Thoracic aorta (tissue), 2 donors: Measurements from ENCODE around the gene ADGRB2. TPM values are rescaled to one million over a fixed set of nuclear protein-coding genes. Genes with fewer than 3 reads are reported as not detected.

Experiments used
- ATAC-seq: fragments of 150-250 bp; one replicate; pipeline ENCODE4 v1.8.0; 2017; ENCODE audit warnings: low read depth; ENCODE audit not compliant: insufficient number of reproducible peaks, low FRiP score
- DNase-seq: peaks from one replicate; pipeline ENCODE4 v3.0.0-alpha.2; 2020; ENCODE audit warnings: low spot score
- H3K27ac ChIP-seq, 2 donors: fragments of 200-600 bp; sonication (generic); 1 replicate in 1 of 2; 2 replicates in 1 of 2; pipeline ENCODE4 v1.5.1; 2016; ENCODE audit warnings: mild to moderate bottlenecking in 2 of 2, moderate library complexity in 2 of 2
- H3K27me3 ChIP-seq: fragments of 200-600 bp; sonication (generic); replicated peaks from 2 replicates; pipeline ENCODE4 v1.6.0; 2016; ENCODE audit warnings: mild to moderate bottlenecking; ENCODE audit not compliant: insufficient read depth
- H3K36me3 ChIP-seq: fragments of 200-600 bp; sonication (generic); one replicate; pipeline ENCODE4 v1.5.1; 2016
- H3K4me1 ChIP-seq, 2 donors: fragments of 200-600 bp; sonication (generic); 1 replicate in 1 of 2; 2 replicates in 1 of 2; pipeline versions ENCODE4 v1.5.1 to v1.6.0; 2016; ENCODE audit warnings: low read depth in 2 of 2, mild to moderate bottlenecking in 1 of 2; ENCODE audit not compliant: control insufficient read depth in 1 of 2
- H3K4me3 ChIP-seq: fragments of 200-600 bp; sonication (generic); 2 replicates; pipeline ENCODE4 v1.5.1; 2016; ENCODE audit warnings: mild to moderate bottlenecking
- H3K9me3 ChIP-seq: fragments of 200-600 bp; sonication (generic); 2 replicates; pipeline ENCODE4 v1.5.1; 2016
- CTCF ChIP-seq: fragments of 200-600 bp; sonication (generic); IDR thresholded peaks from one replicate; pipeline ENCODE4 v1.5.1; 2019; ENCODE audit warnings: antibody characterized with exemption
- total RNA-seq, 2 donors: library from RNA; depleted of rRNA; stranded (reverse); fragments of >200 nt; gene quantifications; one replicate each; pipeline versions ENCODE4 v1.1.0 to v1.2.3, GENCODE V29; 2016

Gene ADGRB2
- total RNA-seq, 2 donors from 2014 or later, result 1.5 TPM

GRCh38 chr1:31776516-31776915 is 12.4 kb upstream of the ADGRB2 start:
- no peak for DNase-seq
- TF ChIP-seq CTCF, result no peak
- Histone ChIP-seq H3K4me3 (no peak overlapping the region), H3K4me1 (peaks cover 7 to 14% of the 10 kb centered on the region in 2 donors), H3K27ac (no peak overlapping the region), H3K9me3 (no peaks in the 10 kb centered on the region), H3K36me3 (no peaks in the 10 kb centered on the region), H3K27me3 (no peaks in the 10 kb centered on the region)
- ATAC-seq, result no peak

DNA sequence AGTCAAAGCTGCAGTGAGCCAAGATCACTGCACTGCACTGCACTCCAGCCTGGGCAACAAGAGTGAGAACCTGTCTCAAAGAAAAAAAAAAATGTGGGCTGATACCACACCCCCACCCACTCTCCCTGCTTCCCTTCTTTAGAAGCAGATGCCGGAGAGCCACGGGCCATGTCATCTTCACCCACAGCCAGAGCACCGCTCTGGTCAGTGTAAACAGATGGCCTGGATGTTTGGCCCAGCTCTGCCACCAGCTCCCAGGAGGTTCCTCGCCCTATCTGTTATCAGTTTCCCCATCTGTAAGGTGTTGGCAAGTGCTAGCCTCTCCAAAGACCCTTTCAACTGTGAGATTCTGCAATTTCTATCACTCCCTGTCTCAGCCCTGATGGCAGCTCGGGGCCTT is 11.9 kb upstream of the ADGRB2 start:
- Histone ChIP-seq H3K36me3 (no peaks in the 10 kb centered on the region), H3K9me3 (no peaks in the 10 kb centered on the region), H3K4me3 (no peak overlapping the region), H3K27ac (no peak overlapping the region), H3K27me3 (no peaks in the 10 kb centered on the region), H3K4me1 (peaks cover 7 to 14% of the 10 kb centered on the region in 2 donors)
- ATAC-seq, result no peak
- no peak for DNase-seq
- no peak for TF ChIP-seq CTCF

GRCh38 chr1:31775210-31775999 is 11.3 kb upstream of the ADGRB2 start:
- Histone ChIP-seq H3K4me3 (no peak overlapping the region), H3K27ac (no peak overlapping the region), H3K36me3 (no peaks in the 10 kb centered on the region), H3K9me3 (no peaks in the 10 kb centered on the region), H3K27me3 (no peaks in the 10 kb centered on the region), H3K4me1 (peaks cover 7 to 14% of the 10 kb centered on the region in 2 donors)
- DNase-seq, result no peak
- no peak for TF ChIP-seq CTCF
- no peak for ATAC-seq

GRCh38 chr1:31774495-31774894 is 10.4 kb upstream of the ADGRB2 start:
- Histone ChIP-seq H3K36me3 (no peaks in the 10 kb centered on the region), H3K4me1 (peaks cover 7 to 14% of the 10 kb centered on the region in 2 donors), H3K27ac (no peak overlapping the region), H3K4me3 (no peak overlapping the region), H3K27me3 (no peaks in the 10 kb centered on the region), H3K9me3 (no peaks in the 10 kb centered on the region)
- ATAC-seq, result no peak
- DNase-seq, result no peak
- no peak for TF ChIP-seq CTCF

DNA sequence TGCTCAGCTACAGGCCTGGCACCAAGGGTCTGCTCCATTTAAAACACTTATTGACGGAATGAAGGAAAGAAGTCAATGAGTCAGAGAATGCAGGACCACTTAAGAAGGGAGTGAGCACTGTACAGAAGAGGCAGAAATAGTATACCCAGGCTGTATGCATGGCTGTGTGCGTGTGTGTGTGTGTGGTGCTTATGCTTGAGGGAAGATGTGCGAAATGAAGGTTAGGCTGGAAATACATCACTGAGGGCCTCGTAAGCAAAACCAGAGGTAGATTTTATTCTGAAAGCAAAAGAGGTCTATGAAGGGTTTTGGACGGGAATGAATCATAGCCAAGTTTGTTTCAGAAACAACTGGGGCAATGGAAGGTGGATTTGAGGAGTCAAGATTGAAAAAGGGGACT is 9.7 kb upstream of the ADGRB2 start:
- no peak overlapping the region for H3K27ac ChIP-seq
- no peak for ATAC-seq
- no peaks in the 10 kb centered on the region for H3K27me3 ChIP-seq
- no peak overlapping the region for H3K4me3 ChIP-seq
- peaks cover 7 to 14% of the 10 kb centered on the region in 2 donors for H3K4me1 ChIP-seq
- DNase-seq, result no peak
- TF ChIP-seq CTCF, result no peak
- H3K36me3 ChIP-seq, result no peaks in the 10 kb centered on the region
- no peaks in the 10 kb centered on the region for H3K9me3 ChIP-seq
